HG02571 (cell line): Measurements from ENCODE around the gene RPL26.

Source experiments
- ATAC-seq: cut with Tn5 transposase; IDR thresholded peaks from one replicate; pipeline ENCODE4 v1.9.1; 2021; ENCODE audit warnings: mild to moderate bottlenecking, moderate library complexity; ENCODE audit not compliant: unreplicated experiment

The RPL26 gene

DNA sequence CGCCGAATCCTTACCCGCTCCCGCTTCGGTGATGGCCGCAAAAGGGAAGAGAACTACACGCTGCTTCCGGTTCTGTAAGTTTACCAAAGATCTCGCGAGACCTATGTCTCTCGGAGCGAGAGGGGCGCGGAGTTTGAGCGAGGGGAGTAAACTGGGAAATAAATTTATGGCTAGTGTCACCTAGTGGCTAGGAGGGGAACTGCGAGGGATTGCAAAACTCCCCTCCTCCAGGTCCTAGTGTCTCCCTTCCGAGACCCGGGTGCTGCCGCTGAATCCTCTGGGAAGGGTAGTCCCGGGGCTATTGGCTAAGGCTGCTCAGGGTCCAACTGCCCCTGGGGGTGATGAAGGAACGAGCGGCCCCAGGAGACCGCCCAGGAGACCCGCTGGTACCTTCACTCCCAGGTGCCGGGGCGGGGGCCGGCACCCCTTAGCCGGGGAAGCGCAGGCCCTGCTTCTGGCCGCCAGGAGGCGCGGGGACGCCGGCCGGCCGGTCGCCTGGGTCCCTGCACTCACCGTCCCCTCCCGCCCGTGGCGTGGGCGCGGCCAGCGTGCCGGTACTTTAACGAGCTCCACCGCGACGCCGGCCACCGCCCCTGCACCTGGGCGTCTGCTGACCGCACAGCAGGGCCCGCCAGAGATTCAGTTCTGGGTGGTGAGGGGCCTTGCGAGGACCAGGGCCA, at the start of gene RPL26:
Gene RPL26, minus strand, starts transcription at position 51 of the 680 bp plus-strand sequence. CDS start 883 bp downstream, outside the sequence.
- peak; percentile 85 for ATAC-seq

DNA sequence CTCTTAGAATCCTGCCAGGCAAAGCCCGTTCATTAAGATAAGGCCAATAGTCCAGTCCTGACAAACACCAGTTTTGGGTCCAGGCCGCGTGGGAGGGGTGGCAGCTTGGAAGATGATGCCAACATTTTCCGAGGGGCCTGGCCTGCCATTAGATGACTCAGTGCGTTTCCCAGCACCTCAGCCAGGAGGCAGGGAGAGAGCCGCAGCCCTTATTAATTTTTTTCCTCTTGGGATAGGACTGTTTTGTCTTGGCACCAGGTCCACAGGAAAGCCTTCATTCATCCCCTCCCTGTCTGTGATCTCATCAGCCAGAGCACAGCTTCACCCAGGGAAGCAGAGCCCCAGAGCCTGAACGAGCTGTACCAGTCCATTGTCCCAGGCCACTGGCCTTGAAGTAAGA, 48.0 kb upstream of the RPL26 start:
- no peak for ATAC-seq

DNA sequence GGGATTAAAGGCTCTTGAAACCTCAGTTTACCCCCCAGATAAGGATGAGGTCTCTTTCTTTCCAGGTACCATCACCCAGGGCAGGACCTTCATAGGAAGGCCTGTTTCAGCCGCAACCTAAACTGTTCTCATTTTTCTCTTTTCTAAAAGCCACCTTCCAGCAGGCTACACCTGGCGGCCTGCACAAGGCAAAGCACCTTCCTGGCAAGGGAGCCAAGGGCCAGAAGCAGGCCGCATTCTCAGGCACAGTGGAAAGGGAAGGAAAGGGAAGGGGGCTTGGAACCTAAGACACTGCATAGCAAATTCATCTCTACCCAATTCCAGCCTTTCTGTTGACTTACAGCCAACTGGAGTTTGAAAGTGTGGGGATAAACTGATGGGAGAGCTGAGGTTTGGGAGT, 43.8 kb upstream of the RPL26 start:
- no peak for ATAC-seq

DNA sequence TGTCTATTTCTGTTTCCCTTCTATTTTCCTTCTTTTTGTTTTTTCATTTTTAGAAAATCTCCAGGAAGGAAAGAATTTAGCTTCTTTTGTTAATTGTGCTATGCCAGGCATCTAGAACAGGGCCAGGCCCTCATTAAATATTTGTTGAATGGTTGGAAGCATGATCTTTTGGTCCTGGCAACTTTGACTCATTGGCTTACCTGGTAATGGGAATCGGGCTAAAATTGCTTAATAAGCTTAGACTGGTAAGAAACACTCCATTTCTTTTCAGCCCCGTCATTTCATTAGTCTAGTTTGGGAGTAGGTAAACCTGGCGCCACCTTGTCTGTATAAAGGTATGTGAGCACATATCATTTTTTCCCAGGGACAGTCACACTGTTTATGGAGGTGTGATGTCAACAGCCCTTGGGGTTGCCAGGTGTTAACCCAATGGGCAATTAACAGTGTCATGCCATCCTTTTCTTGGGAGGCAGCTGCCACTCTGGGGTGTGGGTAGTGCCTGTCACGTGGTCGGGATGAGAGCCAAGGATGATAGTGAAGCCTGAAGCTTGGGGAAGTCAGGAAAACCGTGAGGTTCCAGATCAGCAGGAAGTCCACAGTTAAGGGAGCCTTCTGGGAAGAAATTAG, 43.2 kb upstream of the RPL26 start:
- ATAC-seq, result no peak

DNA sequence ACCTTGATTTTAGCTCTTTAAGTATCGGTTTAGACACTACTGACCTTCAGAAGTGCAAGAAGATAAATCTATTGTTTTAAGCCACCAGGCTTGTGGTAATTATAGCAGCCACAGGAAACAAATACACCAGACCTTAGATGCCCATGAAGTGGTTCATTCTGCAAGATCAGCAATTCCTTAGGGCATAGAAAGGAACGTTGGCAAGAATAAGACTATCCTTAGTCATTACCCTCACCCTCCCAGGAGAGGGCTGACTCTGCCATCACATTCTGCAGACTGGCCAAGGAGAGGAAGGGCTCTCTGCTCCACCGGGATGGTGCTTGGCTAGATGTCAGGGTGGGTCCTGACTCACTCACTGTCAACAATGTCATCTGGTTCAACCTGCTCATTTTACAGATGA, 38.6 kb upstream of the RPL26 start:
- ATAC-seq, result no peak

DNA sequence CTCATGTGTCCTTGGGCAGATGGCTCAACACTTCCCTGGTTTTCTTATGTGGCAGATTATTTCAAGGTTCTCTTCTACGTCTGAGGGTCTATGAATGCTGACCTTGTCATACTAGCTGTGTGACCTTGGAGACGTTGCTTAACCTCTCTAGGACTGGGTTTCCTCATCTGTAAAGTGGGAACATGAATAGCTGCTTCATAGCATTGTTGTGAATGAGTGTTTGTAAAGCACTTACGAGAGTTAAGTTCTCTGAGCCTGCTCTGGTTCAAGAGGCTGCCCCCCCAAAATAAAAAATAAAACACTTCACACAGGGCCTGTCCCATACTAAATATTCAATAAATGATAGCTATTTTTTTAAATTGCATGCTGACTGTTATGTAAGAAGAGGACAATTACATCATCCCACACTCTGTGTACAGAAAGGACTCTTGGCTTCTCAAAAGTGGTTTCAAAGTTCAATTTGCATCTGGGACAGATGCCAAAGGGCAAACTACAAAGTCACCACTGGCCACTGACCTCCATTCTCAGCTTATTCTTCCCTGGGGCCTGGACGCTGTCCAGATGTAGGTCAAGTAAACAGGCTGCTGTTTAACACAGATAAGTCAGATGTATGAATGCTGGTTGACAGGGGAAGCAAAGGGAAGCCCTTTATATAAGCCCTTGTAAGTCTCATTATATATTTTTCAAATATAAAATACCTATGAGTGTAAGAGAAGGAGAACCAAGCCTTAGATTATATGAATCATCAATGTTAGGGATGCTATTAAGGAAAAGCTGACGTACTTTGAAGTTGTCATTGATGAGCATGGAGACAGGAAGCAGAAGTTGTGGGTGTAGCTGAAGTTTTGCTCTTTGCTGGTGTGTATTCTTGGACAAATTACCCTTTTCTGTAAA, 37.3 kb upstream of the RPL26 start:
- no peak for ATAC-seq

DNA sequence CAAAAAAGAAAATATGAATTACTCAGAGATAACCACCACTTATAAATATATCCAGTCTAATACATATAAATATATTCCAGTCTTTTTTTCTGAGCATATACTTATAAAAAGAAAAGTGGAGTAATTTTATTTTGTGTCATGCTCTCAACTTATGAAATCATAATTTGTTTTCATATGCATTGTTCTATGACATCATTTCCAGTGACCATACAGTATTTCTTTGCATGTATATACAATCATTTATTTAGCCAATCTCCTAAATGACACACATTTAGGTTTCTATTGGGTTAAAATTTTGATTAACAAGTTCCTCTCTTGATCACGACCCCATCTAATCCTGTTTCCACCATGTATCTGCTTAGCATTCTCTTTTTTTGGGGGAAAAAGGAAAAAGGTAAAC, 36.3 kb upstream of the RPL26 start:
- ATAC-seq, result no peak

DNA sequence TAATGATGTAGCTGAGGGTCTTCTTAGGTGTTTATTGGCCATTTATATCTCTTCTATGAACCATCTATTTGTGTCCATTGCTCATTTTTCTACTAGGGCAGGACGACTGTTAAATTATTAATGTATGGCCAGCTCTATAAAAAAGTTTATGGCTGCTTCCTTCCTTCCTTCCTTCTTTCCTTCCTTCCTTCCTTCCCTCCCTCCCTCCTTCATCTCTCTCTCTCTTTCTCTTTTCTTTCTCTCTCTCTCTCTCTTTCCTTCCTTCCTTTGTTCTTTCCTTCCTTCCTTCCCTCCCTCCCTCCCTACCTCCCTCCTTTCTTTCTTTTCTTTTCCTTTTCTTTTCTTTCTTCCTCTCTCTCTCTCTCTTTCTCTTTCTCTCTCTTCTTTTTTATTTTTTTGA, 35.5 kb upstream of the RPL26 start:
- ATAC-seq, result no peak

DNA sequence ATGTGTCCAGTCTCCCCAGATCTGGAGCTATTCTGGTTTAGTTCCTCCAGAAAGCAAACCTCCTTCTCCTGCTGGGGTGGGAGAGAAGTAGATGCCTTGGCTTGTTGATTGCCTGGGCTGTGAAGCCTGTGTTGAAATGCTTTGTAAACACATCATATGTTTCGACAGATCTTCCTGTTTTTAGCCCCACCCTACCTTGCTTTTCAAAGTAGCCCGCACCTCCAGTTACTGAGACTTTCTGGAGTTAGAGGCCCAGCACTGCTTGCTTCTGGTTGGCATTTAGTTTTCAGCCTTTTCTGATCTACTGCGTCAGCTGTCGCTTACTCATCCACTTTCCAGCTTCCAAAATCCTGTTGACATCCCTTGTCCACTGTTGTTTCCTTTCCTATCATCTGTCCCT, 34.8 kb upstream of the RPL26 start:
- no peak for ATAC-seq

DNA sequence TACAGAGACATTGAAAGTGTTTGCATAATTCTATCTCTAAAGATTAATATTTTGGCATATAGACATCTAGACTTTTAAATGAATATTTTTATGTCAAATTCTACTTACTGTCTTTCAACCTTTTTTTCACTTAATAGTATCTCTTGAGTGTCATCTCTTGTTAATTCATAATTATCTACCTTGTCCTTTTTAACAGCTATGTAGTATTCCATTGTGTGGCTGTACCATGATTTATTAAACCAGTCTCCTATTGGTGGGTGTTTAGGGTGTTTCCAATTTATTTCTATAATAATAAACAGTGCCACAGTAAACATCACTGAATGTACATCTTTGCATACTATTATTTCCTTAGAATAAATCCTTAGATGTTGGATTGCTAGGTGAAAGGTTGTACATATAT, 30.9 kb upstream of the RPL26 start:
- ATAC-seq, result no peak

DNA sequence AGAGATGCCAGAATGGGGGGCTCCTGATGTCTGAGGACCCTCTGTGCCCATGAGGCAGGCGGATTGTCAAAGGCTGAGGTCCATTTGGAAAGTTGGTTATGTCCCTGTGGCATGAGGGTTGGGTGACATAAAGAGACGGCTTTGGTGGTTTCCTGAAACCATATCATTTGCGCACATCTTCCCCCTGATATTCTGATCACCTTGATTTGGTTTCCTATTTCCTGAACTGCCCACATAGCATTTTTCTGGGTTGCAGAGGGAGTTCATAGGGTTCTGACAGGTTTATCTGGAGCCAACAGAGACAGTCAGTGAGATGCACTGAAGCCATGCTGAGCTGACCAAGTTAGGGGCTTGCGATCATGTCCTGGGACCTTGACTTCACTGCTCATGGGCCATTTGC, 30.3 kb upstream of the RPL26 start:
- no peak for ATAC-seq

DNA sequence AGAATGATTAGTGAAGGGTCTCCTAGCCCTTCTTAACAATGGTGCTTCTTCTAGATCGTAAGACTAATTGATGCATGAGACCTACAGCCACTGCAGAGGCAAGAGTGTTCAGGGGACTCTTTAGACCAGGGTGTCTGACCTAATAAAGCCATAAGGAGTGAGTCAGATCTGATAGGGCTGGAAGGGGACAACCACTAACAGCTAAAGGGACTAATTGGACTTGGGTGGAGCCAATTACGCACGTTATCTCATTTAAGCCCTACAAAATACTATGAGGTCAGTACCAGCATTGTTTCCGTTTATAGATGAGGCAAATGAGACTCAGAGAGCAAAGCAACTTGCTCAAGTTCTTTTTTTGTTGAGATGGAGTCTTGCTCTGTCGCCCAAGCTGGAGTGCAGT, 29.1 kb upstream of the RPL26 start:
- ATAC-seq, result no peak

DNA sequence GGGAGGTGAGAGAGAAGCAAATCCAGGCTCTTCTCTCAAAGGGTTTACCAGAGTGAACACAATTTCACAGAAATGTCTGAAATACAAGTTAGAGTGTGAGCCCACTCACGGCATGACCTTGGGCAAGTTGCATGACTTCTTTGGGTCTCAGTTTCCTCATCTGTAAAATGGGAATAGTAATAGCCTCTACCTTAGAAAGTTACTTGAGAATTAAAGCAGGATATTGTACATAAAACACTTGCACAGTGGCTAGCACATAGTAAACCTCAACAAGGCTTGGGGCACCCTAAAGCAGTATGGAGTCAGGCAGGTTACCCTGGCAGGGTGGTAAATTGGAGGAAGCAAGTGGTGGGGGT, 27.9 kb upstream of the RPL26 start:
- ATAC-seq, result no peak

DNA sequence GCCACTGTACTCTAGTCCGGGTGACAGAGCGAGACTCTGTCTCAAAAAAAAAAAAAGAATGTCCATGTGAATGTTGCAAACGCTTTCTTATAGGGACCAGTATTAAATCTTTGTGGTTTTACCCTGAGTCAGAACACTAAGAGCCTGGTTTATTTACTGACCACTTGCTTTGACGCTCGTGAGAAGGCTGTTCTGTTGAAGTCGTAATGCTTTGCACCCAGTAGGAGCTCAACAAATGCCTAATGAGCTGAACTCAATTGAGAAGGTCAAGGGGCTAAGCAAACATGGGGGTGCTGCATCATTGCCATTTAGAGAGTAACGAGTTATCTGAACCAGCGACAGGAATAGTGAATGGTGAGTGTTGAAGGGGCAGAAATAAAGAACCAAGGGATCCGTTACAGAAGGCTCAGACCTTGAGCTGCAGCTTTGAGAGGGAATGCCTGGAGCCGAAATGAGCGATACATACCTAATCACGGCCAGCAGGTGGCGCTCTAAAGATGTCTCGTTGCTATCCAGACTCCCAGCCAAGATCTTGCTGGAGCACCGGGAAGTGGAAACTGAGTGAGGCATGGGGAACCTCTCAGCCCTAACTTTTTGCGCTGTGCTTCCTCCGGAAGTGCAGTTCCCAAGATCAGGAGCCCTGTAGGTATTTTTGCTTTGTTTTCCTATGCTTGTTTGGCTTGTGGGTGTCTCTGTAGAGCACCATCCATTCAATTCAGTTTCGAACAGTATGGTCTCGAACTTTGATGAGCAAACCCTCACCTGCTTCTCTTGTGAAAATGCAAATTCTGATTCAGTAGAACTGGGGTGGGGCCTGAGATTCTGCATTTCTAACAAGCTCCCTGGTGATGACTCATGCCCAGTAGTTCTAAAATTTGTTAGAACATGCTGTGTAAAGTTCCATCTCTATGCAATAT, 27.2 kb upstream of the RPL26 start:
- no peak for ATAC-seq

DNA sequence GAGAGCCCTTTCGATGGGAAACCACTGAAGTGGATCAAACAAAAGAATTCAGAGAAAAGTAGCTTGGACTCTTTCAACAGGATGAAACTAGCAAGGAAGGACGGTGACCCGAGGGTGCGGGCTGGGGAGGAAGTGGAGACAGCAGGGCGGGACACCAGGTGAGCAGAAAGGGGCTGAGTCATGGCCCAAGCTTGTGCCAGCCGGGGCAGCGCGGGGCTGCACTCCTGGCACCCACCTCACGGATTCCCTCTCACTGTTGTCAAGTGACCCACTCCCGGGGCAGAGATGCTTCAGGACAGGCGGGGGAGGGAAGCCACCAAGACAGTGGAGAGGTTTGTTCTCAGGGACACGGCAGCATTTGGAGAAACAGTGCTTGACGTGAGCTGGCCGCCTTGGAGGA, 25.4 kb upstream of the RPL26 start:
- no peak for ATAC-seq

DNA sequence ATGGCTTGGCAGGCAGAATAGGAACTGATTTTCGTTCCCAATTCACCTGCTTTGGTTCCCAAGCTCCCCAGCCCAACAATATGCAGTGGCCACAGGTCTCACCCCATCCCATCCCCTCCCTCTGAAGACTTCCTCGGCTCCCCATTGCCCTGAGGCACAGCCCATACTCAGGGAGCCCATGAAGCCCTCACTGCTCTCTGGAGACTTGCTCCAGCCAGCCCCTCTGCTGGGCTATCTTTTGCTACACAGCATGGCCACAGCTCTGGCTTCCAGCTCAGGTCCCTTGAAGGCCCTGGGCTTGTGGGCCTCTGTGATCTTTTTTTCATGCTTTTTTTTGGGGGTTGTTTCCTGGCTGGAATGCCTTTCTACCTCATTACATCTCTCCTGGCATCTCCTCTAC, 23.2 kb upstream of the RPL26 start:
- no peak for ATAC-seq

DNA sequence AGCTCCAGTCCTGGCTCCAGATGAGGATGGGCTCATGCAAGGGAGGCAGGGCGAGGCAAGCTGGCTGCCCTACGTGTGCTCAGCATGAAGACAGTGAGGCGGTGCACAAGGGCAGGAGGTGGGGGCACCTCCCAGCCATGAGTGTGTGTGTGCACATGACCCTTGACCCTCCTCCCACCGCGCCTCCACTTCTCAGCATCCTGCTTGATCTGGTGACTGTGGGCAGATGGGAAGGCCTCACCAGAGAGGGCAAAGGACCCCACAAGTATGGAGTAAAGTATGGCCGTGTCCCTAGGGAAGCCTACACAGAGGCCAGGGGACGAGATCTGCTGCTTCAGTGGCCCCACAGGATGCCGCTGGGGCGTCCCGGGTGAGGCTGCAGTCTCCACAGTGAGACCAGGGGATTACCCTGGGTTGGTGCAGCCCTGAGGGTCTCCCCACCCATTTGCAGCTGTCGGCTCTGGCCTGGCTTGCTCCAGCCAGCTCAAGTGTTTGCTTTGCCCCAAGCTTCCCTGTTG, 22.6 kb upstream of the RPL26 start:
- no peak for ATAC-seq

DNA sequence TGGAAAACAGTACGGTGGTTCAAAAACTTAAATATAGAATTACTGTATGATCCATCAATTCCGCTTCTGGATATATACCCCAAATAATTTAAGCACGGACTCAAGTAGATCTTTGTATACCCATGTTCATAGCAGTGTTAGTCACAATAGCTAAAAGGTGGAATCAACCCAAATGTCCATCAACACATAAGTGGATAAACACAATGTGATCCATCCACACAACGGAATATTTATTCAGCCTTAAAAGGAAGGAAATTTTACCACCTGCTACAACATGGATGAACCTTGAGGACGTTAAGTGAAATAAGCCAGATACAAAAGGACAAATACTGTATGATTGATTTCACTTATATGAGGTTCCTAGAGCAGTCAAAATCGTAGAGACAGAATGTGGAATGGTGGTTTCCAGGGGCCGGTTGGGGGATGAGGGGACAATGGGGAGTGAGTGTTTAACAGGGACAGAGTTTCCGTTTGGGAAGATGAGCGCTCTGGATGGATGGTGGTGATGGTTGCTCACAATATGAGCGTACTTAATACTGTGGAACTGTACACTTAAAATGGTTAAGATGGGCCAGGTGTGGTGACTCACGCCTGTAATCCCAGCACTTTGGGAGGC, 20.0 kb upstream of the RPL26 start:
- no peak for ATAC-seq

DNA sequence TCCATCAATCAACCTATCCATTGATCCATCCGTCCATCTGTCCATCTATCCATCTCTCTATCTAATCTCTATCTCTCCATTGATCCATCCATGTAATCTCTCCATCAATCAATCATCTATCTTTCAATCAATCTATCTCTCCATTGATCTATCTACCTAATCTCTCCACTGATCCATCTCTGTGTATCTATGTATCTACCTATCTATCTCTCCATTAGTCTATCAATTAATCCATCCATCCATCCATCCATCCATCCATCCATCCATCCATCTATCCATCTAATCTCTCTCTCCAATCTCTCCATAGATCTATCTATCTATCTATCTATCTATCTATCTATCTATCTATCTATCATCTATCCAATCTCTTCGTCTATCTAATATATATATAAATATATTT, 18.1 kb upstream of the RPL26 start:
- ATAC-seq, result no peak

DNA sequence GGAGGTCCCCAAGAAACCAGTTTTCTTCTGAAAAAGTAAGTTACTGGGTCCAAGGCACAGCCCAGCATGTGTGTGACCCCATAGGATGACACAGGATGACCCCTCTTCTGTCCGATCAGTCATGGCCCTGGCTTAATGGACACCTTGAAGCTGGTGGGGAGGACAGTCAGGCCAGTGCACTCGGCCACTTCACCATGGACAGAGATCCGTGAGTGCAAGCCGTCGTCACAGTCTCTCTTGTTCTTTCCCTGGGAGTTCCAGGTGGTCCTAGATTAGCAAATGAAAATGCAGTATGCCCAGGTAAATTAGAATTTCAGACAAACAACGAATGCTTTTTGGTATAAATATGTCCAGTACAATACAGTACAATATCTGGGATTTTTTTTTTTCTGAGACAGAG, 16.0 kb upstream of the RPL26 start:
- no peak for ATAC-seq
